Mammary epithelial cell (primary cell): Measurements from ENCODE around the gene PKP2.

Source experiments
- EZH2 ChIP-seq: IDR thresholded peaks from 2 replicates; pipeline ENCODE4 v1.6.1; 2012; ENCODE audit warnings: low read length, inconsistent platforms, borderline replicate concordance
- TF ChIP-seq, protein P1 (sequence below), 2 donors: IDR thresholded peaks in 1 of 2; conservative IDR thresholded peaks in 1 of 2; 2 replicates each; pipeline ENCODE4 v1.5.1; 2011 to 2012; ENCODE audit warnings: inconsistent platforms in 2 of 2, low read length in 2 of 2, mild to moderate bottlenecking in 2 of 2, control low read depth in 1 of 2, low read depth in 1 of 2; ENCODE audit not compliant: insufficient read depth in 1 of 2; ENCODE audit errors: extremely low read depth in 1 of 2

- TF ChIP-seq, protein P1, sequence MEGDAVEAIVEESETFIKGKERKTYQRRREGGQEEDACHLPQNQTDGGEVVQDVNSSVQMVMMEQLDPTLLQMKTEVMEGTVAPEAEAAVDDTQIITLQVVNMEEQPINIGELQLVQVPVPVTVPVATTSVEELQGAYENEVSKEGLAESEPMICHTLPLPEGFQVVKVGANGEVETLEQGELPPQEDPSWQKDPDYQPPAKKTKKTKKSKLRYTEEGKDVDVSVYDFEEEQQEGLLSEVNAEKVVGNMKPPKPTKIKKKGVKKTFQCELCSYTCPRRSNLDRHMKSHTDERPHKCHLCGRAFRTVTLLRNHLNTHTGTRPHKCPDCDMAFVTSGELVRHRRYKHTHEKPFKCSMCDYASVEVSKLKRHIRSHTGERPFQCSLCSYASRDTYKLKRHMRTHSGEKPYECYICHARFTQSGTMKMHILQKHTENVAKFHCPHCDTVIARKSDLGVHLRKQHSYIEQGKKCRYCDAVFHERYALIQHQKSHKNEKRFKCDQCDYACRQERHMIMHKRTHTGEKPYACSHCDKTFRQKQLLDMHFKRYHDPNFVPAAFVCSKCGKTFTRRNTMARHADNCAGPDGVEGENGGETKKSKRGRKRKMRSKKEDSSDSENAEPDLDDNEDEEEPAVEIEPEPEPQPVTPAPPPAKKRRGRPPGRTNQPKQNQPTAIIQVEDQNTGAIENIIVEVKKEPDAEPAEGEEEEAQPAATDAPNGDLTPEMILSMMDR (conservative IDR thresholded peaks at IDR 0.05 in 1 of 2, IDR thresholded peaks at IDR 0.05 in 1 of 2; ENCODE audit: extremely low read depth in 1 of 2, insufficient read depth in 1 of 2, low read depth in 1 of 2, low read length in 2 of 2), result no peak
- TF ChIP-seq EZH2, result no peak
Observed at GRCh38 chr12:32903318-32903717, 6.7 kb upstream of the PKP2 start.
